H1 (cell line): ENCODE results near the gene RFPL2. TPM values are rescaled to one million over a fixed set of nuclear protein-coding genes. Genes with fewer than 3 reads are reported as not detected.

ENCODE experiments used
- CTCF ChIA-PET: fragments of 300-600 bp; sonication (Branson Sonifier 250); formaldehyde crosslinking; loops from one replicate; lab custom pipeline; 2021; ENCODE audit not compliant: partially characterized antibody; lab: Charles Lee
- POLR2A ChIA-PET: fragments of 300-600 bp; sonication (Branson Sonifier 250); formaldehyde crosslinking; loops from one replicate; lab custom pipeline; 2021; ENCODE audit warnings: inconsistent platforms; ENCODE audit not compliant: partially characterized antibody; lab: Charles Lee
- DNase-seq, 2 experiments: peaks; one replicate each; pipeline versions ENCODE4 v3.0.0 to v3.0.0-alpha.2; 2010 to 2022; ENCODE audit warnings: low spot score in 2 of 2, low read depth in 1 of 2, mixed read lengths in 1 of 2
- FAIRE-seq: peaks from 2 replicates; lab custom pipeline; 2011; peaks lifted over from hg19 to GRCh38; lab: Jason Lieb, UNC
- H2AFZ ChIP-seq: 2 replicates; pipeline ENCODE4 v1.8.1; 2012; ENCODE audit warnings: low read length, inconsistent platforms
- H2AK5ac ChIP-seq: 2 replicates; pipeline ENCODE4 v1.6.1; 2013; ENCODE audit warnings: low read depth, low read length
- H2BK120ac ChIP-seq: replicated peaks from 2 replicates; pipeline ENCODE3; 2013; ENCODE audit warnings: low read depth, low read length, inconsistent platforms
- H2BK12ac ChIP-seq: 2 replicates; pipeline ENCODE4 v1.6.1; 2013; ENCODE audit warnings: low read depth, low read length
- H2BK15ac ChIP-seq: 2 replicates; pipeline ENCODE4 v1.6.1; 2013; ENCODE audit warnings: low read length
- H2BK20ac ChIP-seq: 2 replicates; pipeline ENCODE4 v1.6.1; 2013; ENCODE audit warnings: low read length
- H2BK5ac ChIP-seq: 2 replicates; pipeline ENCODE4 v1.6.1; 2013; ENCODE audit warnings: low read depth, low read length
- H3K14ac ChIP-seq: 2 replicates; pipeline ENCODE4 v1.6.1; 2013; ENCODE audit warnings: inconsistent platforms; ENCODE audit not compliant: insufficient read length
- H3K18ac ChIP-seq: 2 replicates; pipeline ENCODE4 v1.6.1; 2013; ENCODE audit warnings: low read length; ENCODE audit errors: extremely low read depth
- H3K23ac ChIP-seq: 2 replicates; pipeline ENCODE4 v1.6.1; 2013; ENCODE audit warnings: inconsistent platforms; ENCODE audit not compliant: insufficient read length
- H3K23me2 ChIP-seq: 2 replicates; pipeline ENCODE4 v1.6.1; 2013; ENCODE audit warnings: low read depth, low read length
- H3K27ac ChIP-seq: 2 replicates; pipeline ENCODE4 v1.6.1; 2011; ENCODE audit warnings: low read depth, low read length, inconsistent platforms
- H3K27me3 ChIP-seq, 4 experiments: replicated peaks in 1 of 4; 1 replicate in 1 of 4; 2 replicates in 3 of 4; pipeline versions ENCODE4 v1.6.1 to v1.8.1; 2011 to 2013; ENCODE audit warnings: low read length in 3 of 4, mild to moderate bottlenecking in 3 of 4, inconsistent platforms in 2 of 4, mixed read lengths in 2 of 4, moderate library complexity in 1 of 4; ENCODE audit not compliant: control insufficient read depth in 3 of 4, insufficient read depth in 3 of 4; ENCODE audit errors: extremely low read depth in 1 of 4
- H3K36me3 ChIP-seq, 4 experiments: 2 replicates each; pipeline versions ENCODE4 v1.6.1 to v1.8.1; 2011 to 2013; ENCODE audit warnings: mild to moderate bottlenecking in 4 of 4, low read length in 3 of 4, moderate library complexity in 2 of 4, control low read depth in 1 of 4, inconsistent platforms in 1 of 4; ENCODE audit not compliant: insufficient read depth in 4 of 4, control insufficient read depth in 2 of 4
- H3K4ac ChIP-seq: replicated peaks from 2 replicates; pipeline ENCODE3; 2013; ENCODE audit warnings: low read length, low read depth, mixed read lengths, inconsistent platforms; ENCODE audit not compliant: insufficient read length
- H3K4me1 ChIP-seq, 4 experiments: replicated peaks in 1 of 4; 1 replicate in 1 of 4; 2 replicates in 3 of 4; pipeline versions ENCODE4 v1.6.1 to v1.8.1; 2011 to 2013; ENCODE audit warnings: low read length in 3 of 4, inconsistent platforms in 2 of 4, mixed read lengths in 1 of 4; ENCODE audit not compliant: insufficient read depth in 4 of 4, control insufficient read depth in 3 of 4
- H3K4me2 ChIP-seq, 2 experiments: 2 replicates each; pipeline versions ENCODE4 v1.6.1 to v1.8.1; 2011 to 2013; ENCODE audit warnings: low read depth in 2 of 2, low read length in 2 of 2, control low read depth in 1 of 2, inconsistent platforms in 1 of 2, mild to moderate bottlenecking in 1 of 2; ENCODE audit not compliant: insufficient read depth in 1 of 2
- H3K4me3 ChIP-seq, 4 experiments: fragments of 200-600, 300-600 bp in 1 of 4; sonication (generic), shearing (Covaris generic), sonication (Bioruptor Twin) in 1 of 4; 2 replicates each; pipeline versions ENCODE4 v1.5.1 to v1.8.1; 2011 to 2016; ENCODE audit warnings: low read length in 4 of 4, low read depth in 3 of 4, control low read depth in 2 of 4, inconsistent platforms in 2 of 4, mild to moderate bottlenecking in 2 of 4, mixed read lengths in 1 of 4, moderate library complexity in 1 of 4; ENCODE audit not compliant: insufficient read depth in 2 of 4; ENCODE audit errors: extremely low read depth in 1 of 4
- H3K56ac ChIP-seq: replicated peaks from 2 replicates; pipeline ENCODE3; 2013; ENCODE audit warnings: low read depth, mild to moderate bottlenecking, mixed read lengths, low read length, inconsistent platforms; ENCODE audit not compliant: insufficient read length
- H3K79me1 ChIP-seq: 2 replicates; pipeline ENCODE4 v1.6.1; 2013; ENCODE audit warnings: low read depth, low read length, control low read depth
- H3K79me2 ChIP-seq, 2 experiments: 2 replicates each; pipeline versions ENCODE4 v1.6.1 to v1.8.1; 2012 to 2013; ENCODE audit warnings: low read length in 2 of 2, mild to moderate bottlenecking in 2 of 2, inconsistent platforms in 1 of 2; ENCODE audit not compliant: insufficient read depth in 2 of 2, control insufficient read depth in 1 of 2
- H3K9ac ChIP-seq, 4 experiments: replicated peaks in 1 of 4; 1 replicate in 1 of 4; 2 replicates in 3 of 4; pipeline versions ENCODE4 v1.6.1 to v1.8.1; 2011 to 2013; ENCODE audit warnings: low read depth in 3 of 4, low read length in 3 of 4, control low read depth in 2 of 4, mild to moderate bottlenecking in 2 of 4, moderate library complexity in 2 of 4, inconsistent platforms in 1 of 4; ENCODE audit errors: extremely low read depth in 1 of 4
- H3K9me3 ChIP-seq, 2 experiments: 2 replicates each; pipeline versions ENCODE4 v1.6.1 to v1.8.1; 2012 to 2013; ENCODE audit warnings: mild to moderate bottlenecking in 2 of 2, moderate library complexity in 2 of 2, control low read depth in 1 of 2, inconsistent platforms in 1 of 2, low read depth in 1 of 2, low read length in 1 of 2, mixed read lengths in 1 of 2; ENCODE audit not compliant: insufficient read depth in 2 of 2
- H4K20me1 ChIP-seq, 2 experiments: replicated peaks in 1 of 2; 2 replicates each; pipeline versions ENCODE3 to v1.8.1; 2011 to 2013; ENCODE audit warnings: inconsistent platforms in 2 of 2, low read length in 2 of 2, mild to moderate bottlenecking in 1 of 2; ENCODE audit not compliant: insufficient read depth in 2 of 2, control insufficient read depth in 1 of 2
- H4K5ac ChIP-seq: 2 replicates; pipeline ENCODE4 v1.6.1; 2013; ENCODE audit warnings: low read length, low read depth, mixed read lengths, inconsistent platforms; ENCODE audit not compliant: insufficient read length
- H4K8ac ChIP-seq: 2 replicates; pipeline ENCODE4 v1.8.0; 2013; ENCODE audit warnings: mild to moderate bottlenecking, moderate library complexity, low read length, inconsistent platforms; ENCODE audit not compliant: insufficient read depth; ENCODE audit errors: extremely low read depth
- H4K91ac ChIP-seq: replicated peaks from 2 replicates; pipeline ENCODE3; 2013; ENCODE audit warnings: low read length, mixed read lengths, inconsistent platforms; ENCODE audit not compliant: insufficient read length
- CREB1 ChIP-seq: IDR thresholded peaks from 2 replicates; pipeline ENCODE4 v1.6.1; 2012; ENCODE audit warnings: inconsistent platforms
- EGR1 ChIP-seq: IDR thresholded peaks from 2 replicates; pipeline ENCODE4 v1.6.1; 2011; ENCODE audit warnings: low read depth, low read length, borderline replicate concordance
- GABPA ChIP-seq: IDR thresholded peaks from 2 replicates; pipeline ENCODE4 v1.6.1; 2011; ENCODE audit warnings: mild to moderate bottlenecking, low read length, moderate library complexity, borderline replicate concordance; ENCODE audit not compliant: insufficient read depth
- HDAC6 ChIP-seq: IDR thresholded peaks from one replicate; pipeline ENCODE4 v1.7.1; 2012; ENCODE audit warnings: low read depth, mild to moderate bottlenecking, inconsistent platforms, low read length, moderate library complexity
- KDM1A ChIP-seq: fragments of 200-600, 300-600 bp; sonication (generic); IDR thresholded peaks from 2 replicates; pipeline ENCODE4 v1.7.1; 2016; ENCODE audit warnings: mild to moderate bottlenecking, low read length, borderline replicate concordance
- KDM4A ChIP-seq: IDR thresholded peaks from one replicate; pipeline ENCODE4 v1.7.1; 2012; ENCODE audit warnings: low read depth, mild to moderate bottlenecking, moderate library complexity, low read length, inconsistent platforms; ENCODE audit not compliant: severe bottlenecking
- MAFK ChIP-seq: IDR thresholded peaks from 2 replicates; pipeline ENCODE4 v1.6.1; 2012; ENCODE audit warnings: low read depth, mild to moderate bottlenecking, improper control_type of control experiment, low read length
- MAX ChIP-seq: IDR thresholded peaks from 2 replicates; pipeline ENCODE4 v1.6.1; 2012; ENCODE audit warnings: inconsistent platforms
- NANOG ChIP-seq: IDR thresholded peaks from 2 replicates; pipeline ENCODE4 v1.6.1; 2011; ENCODE audit warnings: low read length, low read depth, mild to moderate bottlenecking, inconsistent platforms; ENCODE audit not compliant: insufficient read depth, poor library complexity, severe bottlenecking
- PHF8 ChIP-seq: fragments of 200-600 bp; sonication (generic); conservative IDR thresholded peaks from 2 replicates; pipeline ENCODE4 v1.7.1; 2012; ENCODE audit warnings: low read depth, mild to moderate bottlenecking, inconsistent platforms, low read length, moderate library complexity
- RAD21 ChIP-seq, 2 experiments: IDR thresholded peaks in 1 of 2; conservative IDR thresholded peaks in 1 of 2; 2 replicates each; pipeline ENCODE4 v1.6.1; 2011; ENCODE audit warnings: low read depth in 2 of 2, low read length in 2 of 2, improper control_type of control experiment in 1 of 2, inconsistent platforms in 1 of 2, mild to moderate bottlenecking in 1 of 2, moderate library complexity in 1 of 2
- SAP30 ChIP-seq: fragments of 300-600 bp; sonication (generic); IDR thresholded peaks from 2 replicates; pipeline ENCODE4 v1.7.1; 2012; ENCODE audit warnings: low read length, moderate library complexity, mild to moderate bottlenecking, inconsistent platforms; ENCODE audit not compliant: insufficient read depth, insufficient replicate concordance
- WGBS, 2 experiments: shearing (Covaris generic) in 1 of 2; methylation state at CpG; one replicate each; pipeline versions ENCODE4 v1.1.6 to v1.1.7; 2013 to 2015; ENCODE audit warnings: low lambda C conversion rate in 2 of 2, mixed read lengths in 2 of 2, inconsistent platforms in 1 of 2, low coverage in 1 of 2, missing lambda C conversion rate in 1 of 2; ENCODE audit not compliant: insufficient replicate concordance in 2 of 2, insufficient coverage in 1 of 2, insufficient read length in 1 of 2; ENCODE audit errors: extremely low coverage in 1 of 2, missing lambda C conversion rate in 1 of 2; 5-methylcytosine and 5-hydroxymethylcytosine counted together
- polyA plus RNA-seq, 7 experiments: library from polyadenylated mRNA; depleted of rRNA in 3 of 7; stranded (reverse) in 5 of 7; unstranded in 2 of 7; fragments of >200 nt in 5 of 7; fragments of 200-250 nt in 2 of 7; gene quantifications; 1 replicate in 5 of 7; 2 replicates in 1 of 7; 4 replicates in 1 of 7; pipeline versions ENCODE4 v1.2.1 to v1.2.3, GENCODE V29; 2011 to 2013; ENCODE audit warnings: missing spikeins in 2 of 7, mixed read lengths in 2 of 7
- total RNA-seq: library from RNA; stranded (reverse); fragmentation: NEBNext Ultra II Directional; extraction: Animal tissue kit (Norgen Biotek cat#: 25700); gene quantifications from 2 replicates; pipeline ENCODE4 v1.2.1, GENCODE V29; 2021

Gene RFPL2
- total and polyA plus RNA-seq, 2 of the 8 experiments (the other 6 are each of a cell fraction or from before 2014, with no cell fraction given), result 0.15 to 0.19 TPM

DNA sequence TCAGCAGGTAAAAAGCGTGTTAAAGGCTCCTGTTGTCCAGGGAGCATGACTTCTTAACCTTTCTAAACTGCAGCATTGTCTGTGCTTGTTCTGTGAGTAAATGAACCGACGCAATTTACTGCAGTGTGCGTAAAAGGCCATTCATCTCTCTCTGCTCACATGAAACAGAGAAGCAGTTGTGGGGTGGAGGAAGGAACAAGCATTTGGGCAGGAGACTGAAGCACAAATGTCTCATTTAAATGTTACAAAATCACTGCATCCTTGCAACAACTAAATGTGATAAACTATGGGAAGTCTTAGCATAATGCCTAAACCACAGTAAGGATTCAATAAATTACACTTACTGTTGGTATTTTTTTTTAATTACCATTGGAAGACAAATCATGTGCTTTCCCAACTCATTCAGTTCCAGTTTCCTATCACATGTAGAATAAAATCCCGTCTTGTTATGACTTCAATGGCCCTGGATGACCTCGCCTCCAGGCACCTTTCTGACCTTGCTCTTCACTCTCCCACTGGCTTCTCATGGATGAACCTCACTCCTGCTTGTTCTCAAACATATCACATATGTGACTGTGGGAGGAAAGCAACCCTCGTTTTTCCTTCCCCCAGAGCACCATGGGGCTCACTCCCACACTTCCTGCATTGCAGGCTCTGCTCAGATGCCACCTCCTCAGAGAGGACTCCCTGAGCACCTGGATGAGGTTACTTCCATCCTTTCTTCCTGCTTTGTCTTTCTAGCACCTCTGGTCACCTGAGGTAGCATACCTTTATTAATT, 21.6 kb upstream of the RFPL2 start:
- ChIA-PET POLR2A (no interaction called here), CTCF (interaction anchor here (1.3 kb wide), 1 partner anchor 21 kb away, joined by 4 read pairs; no protein-coding TSS in a partner anchor)
- Histone ChIP-seq H4K20me1 (no peaks in the 10 kb centered on the region), H3K36me3 (no peaks in the 10 kb centered on the region), H4K91ac (no peak overlapping the region), H3K4me2 (no peak overlapping the region), H4K5ac (no peak overlapping the region), H3K4me3 (no peak overlapping the region), H2BK20ac (no peak overlapping the region), H2BK5ac (no peak overlapping the region), H3K23ac (no peak overlapping the region), H3K4ac (no peak overlapping the region), H3K9me3 (no peaks in the 10 kb centered on the region), H2BK12ac (no peak overlapping the region), H4K8ac (no peak overlapping the region), H3K9ac (no peak overlapping the region), H2AFZ (no peak overlapping the region), H3K14ac (no peak overlapping the region), H3K79me2 (no peaks in the 10 kb centered on the region), H3K79me1 (no peaks in the 10 kb centered on the region), H3K4me1 (no peaks in the 10 kb centered on the region), H3K23me2 (no peaks in the 10 kb centered on the region), H2BK120ac (no peak overlapping the region), H3K27ac (no peak overlapping the region), H2BK15ac (no peak overlapping the region), H3K18ac (no peak overlapping the region), H3K56ac (no peak overlapping the region), H2AK5ac (no peak overlapping the region), H3K27me3 (no peaks in the 10 kb centered on the region; a peak in 1 of 7 replicates)
- FAIRE-seq (no peak), DNase-seq (no peak)
- 87% methylated on average over 7 of the region's 7 CpGs; no CpG with 5 or more reads in 1 of the 2 experiments for WGBS, 2 experiments
- no peak for TF ChIP-seq GABPA
- no peak for TF ChIP-seq SAP30
- TF ChIP-seq CREB1, result no peak
- TF ChIP-seq RAD21 (IDR thresholded peaks at IDR 0.05 in 1 of 2, conservative IDR thresholded peaks at IDR 0.05 in 1 of 2; ENCODE audit: low read depth in 2 of 2, low read length in 2 of 2), result no peak
- TF ChIP-seq HDAC6, result no peak
- TF ChIP-seq MAFK, result no peak
- no peak for TF ChIP-seq KDM4A
- no peak for TF ChIP-seq KDM1A
- TF ChIP-seq PHF8, result no peak
- TF ChIP-seq NANOG, result no peak
- no peak for TF ChIP-seq EGR1
- no peak for TF ChIP-seq MAX
